SK-N-MC (cell line): Measurements from ENCODE around the gene NANOG.

ENCODE experiments used
- EZH2 ChIP-seq: fragments of 200-600 bp; sonication (generic); IDR thresholded peaks from one replicate; pipeline ENCODE4 v1.6.1; 2017; ENCODE audit warnings: antibody characterized with exemption
- POLR2AphosphoS5 ChIP-seq: IDR thresholded peaks from 2 replicates; pipeline ENCODE4 v1.6.1; 2012; ENCODE audit warnings: mild to moderate bottlenecking, low read depth, low read length, borderline replicate concordance

DNA sequence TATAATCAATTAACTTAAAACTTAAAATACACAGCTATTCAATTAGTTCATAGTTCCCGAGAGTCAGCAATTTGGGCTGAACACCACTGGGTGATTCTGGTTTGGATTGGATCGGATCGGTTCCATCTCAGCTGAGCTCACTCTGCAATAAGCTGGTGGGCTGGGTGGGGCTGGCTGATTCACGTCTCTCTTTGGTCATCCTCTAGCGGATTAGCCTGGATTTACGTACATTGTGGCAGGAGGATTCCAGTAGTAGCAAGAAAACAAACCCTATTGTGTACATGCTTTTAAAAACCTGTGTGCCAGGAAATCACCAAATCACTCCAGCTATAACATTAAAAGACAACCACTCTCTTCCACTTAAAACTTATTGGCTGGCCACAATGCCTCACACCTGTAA is 38.9 kb upstream of the NANOG start:
- TF ChIP-seq POLR2AphosphoS5 (no peak), EZH2 (no peak)
